ENCODE measurements around the gene RAB11FIP4. TPM values are rescaled to one million over a fixed set of nuclear protein-coding genes. Genes with fewer than 3 reads are reported as not detected.

The RAB11FIP4 gene
- total and polyA plus RNA-seq, 2 of the 8 experiments (the other 6 are each of a cell fraction or from before 2014, with no cell fraction given), result 21.7 to 53.2 TPM

- WGBS, 2 experiments (ENCODE audit: extremely low coverage in 1 of 2, insufficient coverage in 1 of 2, insufficient read length in 1 of 2, insufficient replicate concordance in 2 of 2, low coverage in 1 of 2, low lambda C conversion rate in 2 of 2, missing lambda C conversion rate in 1 of 2), result 4% methylated on average over 30 of the region's 111 CpGs; no CpG with 5 or more reads in 1 of the 2 experiments
- Histone ChIP-seq H3K9ac (replicated peaks in 1 of 4; ENCODE audit: extremely low read depth in 1 of 4, low read depth in 3 of 4, low read length in 3 of 4) (no peak overlapping the region; a peak in 1 of 7 replicates), H3K4me3 (ENCODE audit: extremely low read depth in 1 of 4, insufficient read depth in 2 of 4, low read depth in 3 of 4, low read length in 4 of 4) (peak overlapping the region; percentile 26 to 74 (median 36); a peak in 7 of 8 replicates), H2BK12ac (ENCODE audit: low read depth, low read length) (no peak overlapping the region), H3K36me3 (ENCODE audit: control insufficient read depth in 2 of 4, insufficient read depth in 4 of 4, low read length in 3 of 4) (no peaks in the 10 kb centered on the region; a peak in 1 of 8 replicates), H2BK5ac (ENCODE audit: low read depth, low read length) (no peak overlapping the region; the same call in 1 of the 2 replicates), H3K9me3 (ENCODE audit: insufficient read depth in 2 of 2, low read depth in 1 of 2, low read length in 1 of 2) (no peaks in the 10 kb centered on the region), H3K56ac (replicated peaks; ENCODE audit: insufficient read length, low read depth, low read length) (no peak overlapping the region), H3K4me1 (replicated peaks in 1 of 4; ENCODE audit: control insufficient read depth in 3 of 4, insufficient read depth in 4 of 4, low read length in 3 of 4) (peaks cover 8 to 21% (median 15%) of the 10 kb centered on the region in 4 experiments), H3K79me1 (ENCODE audit: low read depth, low read length) (no peaks in the 10 kb centered on the region), H4K20me1 (replicated peaks in 1 of 2; ENCODE audit: control insufficient read depth in 1 of 2, insufficient read depth in 2 of 2, low read length in 2 of 2) (peaks cover 0 to 2% of the 10 kb centered on the region in 2 experiments), H3K18ac (ENCODE audit: extremely low read depth, low read length) (no peak overlapping the region), H4K8ac (ENCODE audit: extremely low read depth, insufficient read depth, low read length) (peak overlapping the region; percentile 31; the same call in 1 of the 2 replicates), H3K23ac (ENCODE audit: insufficient read length) (no peak overlapping the region), H2AK5ac (ENCODE audit: low read depth, low read length) (no peak overlapping the region), H2BK20ac (ENCODE audit: low read length) (no peak overlapping the region), H2AFZ (ENCODE audit: low read length) (peak overlapping the region; percentile 94; the same call in 1 of the 2 replicates), H3K27me3 (replicated peaks in 1 of 4; ENCODE audit: control insufficient read depth in 3 of 4, extremely low read depth in 1 of 4, insufficient read depth in 3 of 4, low read length in 3 of 4) (peaks cover 6 to 55% (median 32%) of the 10 kb centered on the region in 4 experiments; a peak in 6 of 7 replicates), H2BK120ac (replicated peaks; ENCODE audit: low read depth, low read length) (no peak overlapping the region), H4K5ac (ENCODE audit: insufficient read length, low read depth, low read length) (no peak overlapping the region), H3K14ac (ENCODE audit: insufficient read length) (no peak overlapping the region), H3K23me2 (ENCODE audit: low read depth, low read length) (peaks cover 16% of the 10 kb centered on the region; the same call in 1 of the 2 replicates), H3K4me2 (ENCODE audit: insufficient read depth in 1 of 2, low read depth in 2 of 2, low read length in 2 of 2) (peak overlapping the region; percentile 70 to 82), H3K79me2 (ENCODE audit: control insufficient read depth in 1 of 2, insufficient read depth in 2 of 2, low read length in 2 of 2) (no peaks in the 10 kb centered on the region), H3K4ac (replicated peaks; ENCODE audit: insufficient read length, low read depth, low read length) (no peak overlapping the region), H2BK15ac (ENCODE audit: low read length) (no peak overlapping the region), H3K27ac (ENCODE audit: low read depth, low read length) (no peak overlapping the region), H4K91ac (replicated peaks; ENCODE audit: insufficient read length, low read length) (peak overlapping the region; percentile 27)
- POLR2A ChIA-PET (ENCODE audit: partially characterized antibody), result interaction anchor here (1.1 to 1.7 kb wide), 5 partner anchors 9 to 282 kb away, joined by 3 read pairs; no protein-coding TSS in a partner anchor
- no peak for FAIRE-seq
- CTCF ChIA-PET (ENCODE audit: partially characterized antibody), result interaction anchor here (0.7 to 7.4 kb wide), 16 partner anchors 11 to 283 kb away, joined by 3 to 72 read pairs (median 3); no protein-coding TSS in a partner anchor
- DNase-seq (ENCODE audit: low read depth in 1 of 2, low spot score in 2 of 2), result peak in 1 of 2 experiments; percentile 88
- TF ChIP-seq MAX (IDR thresholded peaks at IDR 0.05) (peak; percentile 94), NANOG (IDR thresholded peaks at IDR 0.05; ENCODE audit: insufficient read depth, low read depth, low read length, poor library complexity, severe bottlenecking) (peak; percentile 25), BACH1 (IDR thresholded peaks at IDR 0.05; ENCODE audit: low read length) (no peak), TCF12 (IDR thresholded peaks at IDR 0.05; ENCODE audit: low read depth, low read length) (0 out of 2 replicates have a peak, but pooled peaks have one; percentile 57), FOSL1 (IDR thresholded peaks at IDR 0.05; ENCODE audit: insufficient read depth, low read depth, low read length) (no peak), RAD21 (IDR thresholded peaks at IDR 0.05 in 1 of 2, conservative IDR thresholded peaks at IDR 0.05 in 1 of 2; ENCODE audit: low read depth in 2 of 2, low read length in 2 of 2) (peak; percentile 49 to 82), KDM4A (IDR thresholded peaks at IDR 0.05; ENCODE audit: low read depth, low read length, severe bottlenecking) (peak; percentile 47), TAF1 (IDR thresholded peaks at IDR 0.05; ENCODE audit: low read depth, low read length) (0 out of 2 replicates have a peak, but pooled peaks have one; percentile 17)
Measured at GRCh38 chr17:31558748-31559583, 167.5 kb downstream of the RAB11FIP4 start.
